ENCODE data around the gene NPAS3.

Gene NPAS3

DNA sequence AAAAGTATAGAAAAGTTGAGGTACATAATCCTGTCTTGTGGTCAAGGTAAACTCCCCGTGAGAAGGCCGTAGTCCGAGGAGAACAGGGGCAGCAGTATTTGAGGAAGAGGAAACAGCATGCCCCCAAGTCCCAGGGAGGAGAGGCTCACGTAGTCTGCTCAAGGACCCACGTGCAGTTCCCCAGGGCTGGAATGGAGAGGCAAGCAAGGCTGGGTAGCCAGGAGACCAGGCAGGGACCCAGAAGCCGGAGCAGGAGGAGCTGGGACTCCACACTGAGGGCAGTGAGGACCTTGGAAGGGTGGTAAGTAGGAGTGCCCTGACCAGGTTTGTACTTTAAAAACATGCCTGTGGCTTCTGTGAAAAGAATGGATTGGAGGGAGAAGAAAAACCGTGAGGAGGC is 912.1 kb downstream of the NPAS3 start:
- Histone ChIP-seq H3K4me1 (ENCODE audit: control insufficient read depth, insufficient read depth, low read length) (no peaks in the 10 kb centered on the region), H3K27ac (ENCODE audit: extremely low read depth, low read depth, low read length) (no peak overlapping the region), H3K9me3 (ENCODE audit: control insufficient read depth, insufficient read depth, low read depth, low read length) (no peaks in the 10 kb centered on the region), H3K36me3 (ENCODE audit: control insufficient read depth in 2 of 2, insufficient read depth in 1 of 2, low read length in 2 of 2) (no peaks in the 10 kb centered on the region), H3K4me3 (ENCODE audit: low read depth, low read length) (no peak overlapping the region)
- ChIA-PET CTCF (interaction anchor here (1.3 to 4.9 kb wide), 3 partner anchors 13 to 318 kb away, joined by 6 to 52 read pairs (median 24); no protein-coding TSS in a partner anchor), POLR2A (no interaction called here)
- no peak for TF ChIP-seq SETDB1 (IDR thresholded peaks at IDR 0.05; ENCODE audit: insufficient read length, low read length)
- no peak for TF ChIP-seq ZNF501 (tag by site-specific recombination; IDR thresholded peaks at IDR 0.05)
- no peak for TF ChIP-seq KLF17 (tag by site-specific recombination; IDR thresholded peaks at IDR 0.05)
- no peak for TF ChIP-seq ZSCAN23 (tag by site-specific recombination; IDR thresholded peaks at IDR 0.05)
- TF ChIP-seq SALL2 (tag by site-specific recombination; IDR thresholded peaks at IDR 0.05; ENCODE audit: borderline replicate concordance) = no peak

GRCh38 chr14:33851366-33851765 is 912.7 kb downstream of the NPAS3 start:
- no peak overlapping the region for H3K4me3 ChIP-seq (ENCODE audit: low read depth, low read length)
- no peaks in the 10 kb centered on the region for H3K36me3 ChIP-seq (ENCODE audit: control insufficient read depth in 2 of 2, insufficient read depth in 1 of 2, low read length in 2 of 2)
- CTCF ChIA-PET = interaction anchor here (0.6 to 4.9 kb wide), 3 partner anchors 14 to 607 kb away, joined by 3 to 52 read pairs (median 24); no protein-coding TSS in a partner anchor
- POLR2A ChIA-PET = no interaction called here
- no peak overlapping the region for H3K27ac ChIP-seq (ENCODE audit: extremely low read depth, low read depth, low read length)
- TF ChIP-seq ZNF629 (tag by site-specific recombination; IDR thresholded peaks at IDR 0.05) (no peak), ZBTB17 (tag by site-specific recombination; IDR thresholded peaks at IDR 0.05) (no peak), ZNF266 (tag by site-specific recombination; IDR thresholded peaks at IDR 0.05; ENCODE audit: low read depth) (no peak), ZNF169 (tag by site-specific recombination; IDR thresholded peaks at IDR 0.05) (no peak), ZNF626 (tag by site-specific recombination; IDR thresholded peaks at IDR 0.05) (no peak), ZNF624 (tag by site-specific recombination; IDR thresholded peaks at IDR 0.05) (no peak), ZNF843 (tag by site-specific recombination; IDR thresholded peaks at IDR 0.05) (no peak), HOXC10 (CRISPR knock-in tag; IDR thresholded peaks at IDR 0.05) (no peak), ZBTB49 (tag by site-specific recombination; IDR thresholded peaks at IDR 0.05; ENCODE audit: low read depth) (no peak), ZBTB7A (tag by site-specific recombination; IDR thresholded peaks at IDR 0.05; ENCODE audit: low read depth) (no peak), ATF2 (tag by site-specific recombination; IDR thresholded peaks at IDR 0.05; ENCODE audit: low read depth) (no peak), ZNF214 (tag by site-specific recombination; IDR thresholded peaks at IDR 0.05; ENCODE audit: borderline replicate concordance) (no peak), ZFHX2 (tag by site-specific recombination; conservative IDR thresholded peaks at IDR 0.05) (no peak), PRDM6 (tag by site-specific recombination; IDR thresholded peaks at IDR 0.05) (no peak)
- TF ChIP-seq, protein P1, sequence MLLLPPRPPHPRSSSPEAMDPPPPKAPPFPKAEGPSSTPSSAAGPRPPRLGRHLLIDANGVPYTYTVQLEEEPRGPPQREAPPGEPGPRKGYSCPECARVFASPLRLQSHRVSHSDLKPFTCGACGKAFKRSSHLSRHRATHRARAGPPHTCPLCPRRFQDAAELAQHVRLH (tag by site-specific recombination; IDR thresholded peaks at IDR 0.05) = no peak
- H3K9me3 ChIP-seq (ENCODE audit: control insufficient read depth, insufficient read depth, low read depth, low read length) = no peaks in the 10 kb centered on the region
- no peaks in the 10 kb centered on the region for H3K4me1 ChIP-seq (ENCODE audit: control insufficient read depth, insufficient read depth, low read length)
